ENCODE data around the gene NAIP.
"Not testable (repeated sequence)": the region's sequence is repeated elsewhere in the genome, so short reads cannot be mapped to it uniquely, and the experiment has no call there.

GRCh38 chr5:70953068-70953467, 72.1 kb downstream of the NAIP start:
- TF ChIP-seq EP300 (IDR thresholded peaks at IDR 0.05); CTCF (IDR thresholded peaks at IDR 0.05); POLR2AphosphoS5 (IDR thresholded peaks at IDR 0.05); POLR2A (IDR thresholded peaks at IDR 0.05; ENCODE audit: low read depth): not testable (repeated sequence)

Data from esophagus muscularis mucosa (tissue), 4 donors.